GM12891 (cell line): Measurements from ENCODE around the gene SCGB2B2.

Source experiments
- PAX5 ChIP-seq: IDR thresholded peaks from 2 replicates; pipeline ENCODE4 v1.6.1; 2011; ENCODE audit warnings: low read length, moderate library complexity, mild to moderate bottlenecking; ENCODE audit not compliant: insufficient read depth, severe bottlenecking
- POLR2A ChIP-seq: IDR thresholded peaks from 2 replicates; pipeline ENCODE4 v1.6.1; 2011; ENCODE audit warnings: low read depth, low read length, control low read depth
- POLR2AphosphoS5 ChIP-seq: IDR thresholded peaks from 2 replicates; pipeline ENCODE4 v1.6.1; 2011; ENCODE audit warnings: low read depth, low read length, control low read depth
- POU2F2 ChIP-seq: IDR thresholded peaks from 2 replicates; pipeline ENCODE4 v1.6.1; 2011; ENCODE audit warnings: low read depth, mild to moderate bottlenecking, control low read depth, low read length, moderate library complexity
- SPI1 ChIP-seq: IDR thresholded peaks from 2 replicates; pipeline ENCODE4 v1.6.1; 2011; ENCODE audit warnings: low read depth, low read length, control low read depth
- TAF1 ChIP-seq: IDR thresholded peaks from 2 replicates; pipeline ENCODE4 v1.6.1; 2011; ENCODE audit warnings: low read depth, low read length, control low read depth

- no peak for TF ChIP-seq POLR2AphosphoS5
- no peak for TF ChIP-seq POLR2A
- TF ChIP-seq PAX5 = no peak
- TF ChIP-seq SPI1 = no peak
- no peak for TF ChIP-seq TAF1
- TF ChIP-seq POU2F2 = no peak
These were observed 12.1 kb downstream of the SCGB2B2 start for GRCh38 chr19:34664870-34665269.
